Mesodermal cell (in vitro differentiated cells): ENCODE measurements around the gene CADM2.

ENCODE experiments used
- H3K27ac ChIP-seq: 2 replicates; pipeline ENCODE4 v1.7.0; 2013; ENCODE audit warnings: mild to moderate bottlenecking, low read depth, low read length, moderate library complexity; ENCODE audit not compliant: severe bottlenecking
- H3K36me3 ChIP-seq: 2 replicates; pipeline ENCODE4 v1.7.1; 2013; ENCODE audit warnings: mild to moderate bottlenecking, low read length, moderate library complexity; ENCODE audit not compliant: control insufficient read depth, insufficient read depth
- H3K4me1 ChIP-seq: one replicate; pipeline ENCODE4 v1.7.1; 2013; ENCODE audit warnings: mild to moderate bottlenecking, low read length; ENCODE audit not compliant: insufficient read depth, control insufficient read depth, poor library complexity, severe bottlenecking
- H3K4me3 ChIP-seq: 2 replicates; pipeline ENCODE4 v1.7.0; 2013; ENCODE audit warnings: low read length, control low read depth, mild to moderate bottlenecking; ENCODE audit not compliant: insufficient read depth, poor library complexity, severe bottlenecking; ENCODE audit errors: extremely low read depth
- H3K9me3 ChIP-seq: 2 replicates; pipeline ENCODE4 v1.7.1; 2013; ENCODE audit warnings: mild to moderate bottlenecking, low read length, moderate library complexity; ENCODE audit not compliant: control insufficient read depth
- WGBS, 2 experiments: methylation state at CpG; one replicate each; pipeline ENCODE4 v1.1.5; 2013; ENCODE audit warnings: missing lambda C conversion rate in 2 of 2; ENCODE audit not compliant: insufficient coverage in 2 of 2; 5-methylcytosine and 5-hydroxymethylcytosine counted together

The CADM2 gene

GRCh38 chr3:84984429-84984828, 25.6 kb downstream of the CADM2 start:
- H3K9me3 ChIP-seq: no peaks in the 10 kb centered on the region
- no peaks in the 10 kb centered on the region for H3K36me3 ChIP-seq
- no peak overlapping the region for H3K27ac ChIP-seq
- H3K4me1 ChIP-seq: no peaks in the 10 kb centered on the region
- no peak overlapping the region for H3K4me3 ChIP-seq

DNA sequence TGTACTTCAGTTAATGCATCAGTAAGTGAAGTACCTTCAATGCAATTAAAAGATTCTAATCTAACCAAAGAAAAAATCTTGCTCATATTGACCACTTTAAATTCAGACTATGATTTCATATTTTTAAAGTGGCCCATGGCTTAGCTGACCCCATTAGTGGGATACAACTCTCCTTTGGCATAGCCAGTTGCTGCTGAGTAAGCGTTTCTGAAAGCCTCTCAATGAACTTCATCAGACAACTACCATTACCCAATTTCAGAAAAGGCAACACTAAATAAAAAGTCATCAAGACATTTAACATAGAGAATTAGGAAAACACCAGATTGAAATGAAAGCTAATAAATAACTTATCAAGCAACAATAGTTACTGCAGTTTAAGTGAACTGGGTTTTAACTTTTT, 27.0 kb downstream of the CADM2 start:
- H3K4me1 ChIP-seq: no peaks in the 10 kb centered on the region
- H3K4me3 ChIP-seq: no peak overlapping the region
- WGBS, 2 experiments: 100% methylated on average over 1 of the region's 1 CpG; no CpG with 5 or more reads in 1 of the 2 experiments
- H3K36me3 ChIP-seq: no peaks in the 10 kb centered on the region
- H3K9me3 ChIP-seq: no peaks in the 10 kb centered on the region
- no peak overlapping the region for H3K27ac ChIP-seq

DNA sequence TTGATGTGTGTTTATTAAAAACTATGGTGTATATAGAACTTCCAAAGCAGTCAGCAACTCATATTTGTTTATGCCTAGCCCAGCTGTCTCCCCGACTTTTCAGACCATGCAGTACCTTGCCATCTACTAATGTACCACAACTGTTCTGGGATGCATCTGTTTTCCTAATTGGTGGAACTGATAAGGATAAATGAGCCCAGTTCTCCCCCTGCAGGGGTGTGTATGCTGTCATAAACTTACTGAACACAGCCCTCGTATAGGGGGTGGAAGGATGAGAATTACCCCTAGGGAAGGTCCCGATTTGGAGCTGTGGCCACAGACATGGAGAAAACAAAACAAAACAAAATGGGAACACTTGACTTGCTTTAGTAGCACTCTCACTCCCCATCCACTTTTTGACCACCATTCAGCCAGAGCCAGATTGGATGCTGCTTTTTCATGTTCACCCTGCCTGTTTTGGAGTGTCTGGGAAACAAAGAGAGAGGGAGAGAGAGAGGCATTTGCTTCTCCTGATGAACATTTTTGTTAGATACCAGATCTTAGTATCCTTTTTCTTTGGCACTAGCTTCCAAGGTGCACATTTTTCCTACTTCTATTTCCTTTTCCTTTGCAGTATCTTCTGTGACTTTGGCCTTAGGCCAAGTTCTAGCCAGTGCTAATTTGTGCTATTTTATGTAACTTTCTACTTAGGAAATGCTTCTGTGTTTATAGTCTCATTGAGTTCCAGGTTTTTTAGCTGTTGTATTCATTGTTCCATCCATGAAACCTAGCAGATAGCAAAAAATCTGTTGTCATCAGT, 29.1 kb downstream of the CADM2 start:
- Histone ChIP-seq H3K9me3 (no peaks in the 10 kb centered on the region), H3K27ac (no peak overlapping the region), H3K36me3 (no peaks in the 10 kb centered on the region), H3K4me3 (no peak overlapping the region), H3K4me1 (no peaks in the 10 kb centered on the region)
- 75% methylated on average over 2 of the region's 3 CpGs; no CpG with 5 or more reads in 1 of the 2 experiments for WGBS, 2 experiments

GRCh38 chr3:84989102-84989501, 30.3 kb downstream of the CADM2 start:
- Histone ChIP-seq H3K4me1 (no peaks in the 10 kb centered on the region), H3K4me3 (no peak overlapping the region), H3K9me3 (no peaks in the 10 kb centered on the region), H3K36me3 (no peaks in the 10 kb centered on the region), H3K27ac (no peak overlapping the region)

GRCh38 chr3:84991422-84991900, 32.7 kb downstream of the CADM2 start:
- no CpG with 5 or more reads among the region's 1 CpG for WGBS, 2 experiments
- Histone ChIP-seq H3K4me1 (no peaks in the 10 kb centered on the region), H3K9me3 (no peaks in the 10 kb centered on the region), H3K36me3 (no peaks in the 10 kb centered on the region), H3K27ac (no peak overlapping the region), H3K4me3 (no peak overlapping the region)

- Histone ChIP-seq H3K4me1 (no peaks in the 10 kb centered on the region), H3K36me3 (no peaks in the 10 kb centered on the region), H3K27ac (no peak overlapping the region), H3K4me3 (no peak overlapping the region), H3K9me3 (no peaks in the 10 kb centered on the region)
- WGBS, 2 experiments: 100% methylated on average over 1 of the region's 4 CpGs; no CpG with 5 or more reads in 1 of the 2 experiments
These were observed 35.2 kb downstream of the CADM2 start for GRCh38 chr3:84993956-84994355.

- Histone ChIP-seq H3K27ac (no peak overlapping the region), H3K4me3 (no peak overlapping the region)
- 67 to 74% methylated on average over 2 of the region's 3 CpGs for WGBS, 2 experiments
These were observed 39.8 kb downstream of the CADM2 start for GRCh38 chr3:84998545-84998944.

DNA sequence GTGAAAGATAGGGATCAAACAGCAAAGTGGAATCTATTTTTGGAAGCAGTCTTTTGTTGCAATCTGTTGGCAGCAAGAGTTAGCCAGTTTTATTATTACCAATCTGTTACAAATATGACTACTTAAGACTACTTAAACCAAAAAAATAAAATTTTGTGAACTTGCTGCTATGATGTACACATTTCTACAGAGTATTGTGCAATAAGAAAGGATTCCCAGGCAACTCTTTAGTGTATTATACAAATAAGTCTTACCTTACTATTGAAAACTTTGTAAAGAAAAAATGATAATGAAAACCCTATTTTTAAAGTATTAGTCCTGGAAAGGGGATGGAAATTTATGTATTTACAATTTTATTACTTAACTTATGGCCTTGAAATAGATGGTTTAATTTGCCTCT, 44.7 kb downstream of the CADM2 start:
- Histone ChIP-seq H3K27ac (no peak overlapping the region), H3K9me3 (no peaks in the 10 kb centered on the region), H3K36me3 (no peaks in the 10 kb centered on the region), H3K4me3 (no peak overlapping the region), H3K4me1 (no peaks in the 10 kb centered on the region)

More at GRCh38 chr3:84998545-84998944, 39.8 kb downstream of the CADM2 start:
- no peaks in the 10 kb centered on the region for H3K36me3 ChIP-seq
- H3K9me3 ChIP-seq: no peaks in the 10 kb centered on the region
- H3K4me1 ChIP-seq: no peaks in the 10 kb centered on the region

DNA sequence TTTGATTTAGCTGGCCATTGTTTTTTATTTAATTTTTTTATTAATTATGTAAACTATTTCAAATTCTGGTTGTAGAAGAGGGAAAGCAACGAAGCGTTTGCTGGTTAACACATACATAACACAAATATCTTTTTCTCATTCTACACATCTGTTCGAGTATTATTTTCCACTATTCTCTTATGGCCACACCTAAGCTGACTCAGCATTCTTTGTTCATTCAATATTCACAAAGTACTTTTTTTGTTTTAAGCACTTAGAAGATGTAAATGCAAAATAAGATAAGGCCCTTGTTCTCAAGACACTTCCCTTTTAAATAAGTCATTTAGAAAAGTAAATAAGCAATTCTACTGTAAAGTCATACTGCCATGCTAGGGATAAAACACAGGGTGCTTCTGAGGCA, 45.4 kb downstream of the CADM2 start:
- Histone ChIP-seq H3K27ac (no peak overlapping the region), H3K4me3 (no peak overlapping the region), H3K4me1 (no peaks in the 10 kb centered on the region), H3K36me3 (no peaks in the 10 kb centered on the region), H3K9me3 (no peaks in the 10 kb centered on the region)
- WGBS, 2 experiments: 70 to 100% methylated on average over 1 to 2 of the region's 3 CpGs

- H3K4me3 ChIP-seq: no peak overlapping the region
- H3K27ac ChIP-seq: no peak overlapping the region
- H3K36me3 ChIP-seq: no peaks in the 10 kb centered on the region
- H3K9me3 ChIP-seq: no peaks in the 10 kb centered on the region
- 67 to 86% methylated on average over 1 of the region's 1 CpG for WGBS, 2 experiments
- H3K4me1 ChIP-seq: no peaks in the 10 kb centered on the region
These were observed 47.2 kb downstream of the CADM2 start for GRCh38 chr3:85005946-85006345.

GRCh38 chr3:85007195-85008094, 48.7 kb downstream of the CADM2 start:
- no peaks in the 10 kb centered on the region for H3K36me3 ChIP-seq
- 55 to 81% methylated on average over 2 of the region's 7 CpGs for WGBS, 2 experiments
- H3K9me3 ChIP-seq: no peaks in the 10 kb centered on the region
- no peaks in the 10 kb centered on the region for H3K4me1 ChIP-seq
- no peak overlapping the region for H3K4me3 ChIP-seq
- no peak overlapping the region for H3K27ac ChIP-seq
